Thyroid gland (tissue), 4 donors: Measurements from ENCODE around the gene AK9. TPM values are rescaled to one million over a fixed set of nuclear protein-coding genes. Genes with fewer than 3 reads are reported as not detected.

Source experiments
- DNase-seq, 2 donors: peaks; one replicate each; pipeline ENCODE4 v3.0.0-alpha.2; 2019
- H3K27ac ChIP-seq, 3 donors: fragments of 200-600 bp; sonication (generic); 1 replicate in 2 of 3; 2 replicates in 1 of 3; pipeline ENCODE4 v1.5.1; 2016 to 2019; ENCODE audit warnings: mild to moderate bottlenecking in 1 of 3, moderate library complexity in 1 of 3
- H3K27me3 ChIP-seq: fragments of 200-600 bp; sonication (generic); one replicate; pipeline ENCODE4 v1.5.1; 2019
- H3K36me3 ChIP-seq, 2 donors: fragments of 200-600 bp; sonication (generic); one replicate each; pipeline ENCODE4 v1.5.1; 2016 to 2019
- H3K4me1 ChIP-seq, 2 donors: fragments of 200-600 bp; sonication (generic); one replicate each; pipeline ENCODE4 v1.5.1; 2017 to 2019
- H3K4me3 ChIP-seq, 3 donors: fragments of 200-600 bp; sonication (generic); replicated peaks in 1 of 3; 1 replicate in 2 of 3; 2 replicates in 1 of 3; pipeline ENCODE4 v1.5.1; 2016; ENCODE audit warnings: mild to moderate bottlenecking in 1 of 3
- H3K9me3 ChIP-seq: fragments of 200-600 bp; sonication (generic); one replicate; pipeline ENCODE4 v1.5.1; 2017
- CTCF ChIP-seq, 6 experiments: fragments of 200-600 bp in 3 of 6; fragments of 450-650 bp in 3 of 6; sonication (generic) in 3 of 6; IDR thresholded peaks; one replicate each; pipeline ENCODE4 v1.5.1; 2016 to 2019; ENCODE audit warnings: antibody characterized with exemption in 6 of 6, mild to moderate bottlenecking in 2 of 6, inconsistent platforms in 1 of 6, moderate library complexity in 1 of 6
- POLR2A ChIP-seq, 2 donors: fragments of 450-650 bp; IDR thresholded peaks; one replicate each; pipeline ENCODE4 v1.6.1; 2017; ENCODE audit warnings: antibody characterized with exemption in 2 of 2, mild to moderate bottlenecking in 2 of 2, moderate library complexity in 1 of 2
- WGBS, 2 donors: methylation state at CpG; one replicate each; pipeline ENCODE4 v1.1.5; 2017; 5-methylcytosine and 5-hydroxymethylcytosine counted together
- intact Hi-C: fragments of 100-400 bp; cut with DNase I; formaldehyde crosslinking; loops from one replicate; pipeline ENCODE4 v1.15.1; 2023
- total RNA-seq, 4 donors: library from RNA; depleted of rRNA; stranded (reverse); fragments of >200 nt; gene quantifications; one replicate each; pipeline ENCODE4 v1.2.3, GENCODE V29; 2016

The AK9 gene
- total RNA-seq, 4 donors from 2014 or later, result 12.5 to 42.6 (median 15.3) TPM

GRCh38 chr6:109448615-109449014 lies 242.4 kb downstream of the AK9 start:
- Histone ChIP-seq H3K27ac (no peak overlapping the region), H3K9me3 (no peaks in the 10 kb centered on the region), H3K4me1 (peaks cover 0 to 8% of the 10 kb centered on the region in 2 donors), H3K36me3 (peaks cover 7 to 8% of the 10 kb centered on the region in 2 donors), H3K27me3 (no peaks in the 10 kb centered on the region), H3K4me3 (no peak overlapping the region)
- intact Hi-C loops, result loop anchor here (10.0 kb wide), 1 partner anchor 64 kb away; the partner anchor contains the start of gene CD164
- TF ChIP-seq POLR2A (IDR thresholded peaks at IDR 0.05) (no peak), CTCF (IDR thresholded peaks at IDR 0.05) (no peak)
- WGBS, 2 donors, result 77% methylated on average over 7 of the region's 7 CpGs; no CpG with 5 or more reads in 1 of the 2 donors
- DNase-seq, result no peak

GRCh38 chr6:109447878-109448555 lies 243.0 kb downstream of the AK9 start:
- Histone ChIP-seq H3K27me3 (no peaks in the 10 kb centered on the region), H3K9me3 (no peaks in the 10 kb centered on the region), H3K36me3 (peaks cover 8 to 11% of the 10 kb centered on the region in 2 donors), H3K4me1 (peaks cover 0 to 8% of the 10 kb centered on the region in 2 donors), H3K27ac (no peak overlapping the region), H3K4me3 (no peak overlapping the region)
- 84 to 88% methylated on average over 8 of the region's 8 CpGs for WGBS, 2 donors
- TF ChIP-seq POLR2A (IDR thresholded peaks at IDR 0.05) (no peak), CTCF (IDR thresholded peaks at IDR 0.05) (no peak)
- no peak for DNase-seq
- intact Hi-C loops, result loop anchor here (10.0 kb wide), 1 partner anchor 63 kb away; the partner anchor contains the start of gene CD164

DNA sequence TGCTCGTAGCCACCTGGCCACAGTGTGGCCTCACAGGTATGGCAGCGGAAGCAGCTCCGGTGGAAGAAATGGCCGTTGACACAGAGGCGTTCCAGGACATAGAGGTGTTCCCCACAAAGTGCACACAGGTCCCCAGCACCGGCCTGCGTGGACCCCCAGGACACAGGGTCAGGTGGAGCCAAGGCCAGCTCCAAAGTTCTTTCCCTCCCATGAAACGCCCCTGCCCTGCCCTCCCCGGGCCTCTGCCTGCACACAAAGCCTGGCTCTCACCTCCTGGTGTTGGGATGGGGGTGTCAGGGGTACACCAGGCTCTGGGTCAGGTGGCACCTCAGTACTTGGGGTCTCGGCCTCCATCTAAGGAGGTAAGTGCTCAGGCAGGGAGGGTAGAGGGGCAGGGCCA lies 243.9 kb downstream of the AK9 start:
- 91 to 97% methylated on average over 3 to 10 of the region's 10 CpGs for WGBS, 2 donors
- no peak for DNase-seq
- H3K9me3 ChIP-seq, result no peaks in the 10 kb centered on the region
- intact Hi-C loops, result loop anchor here (10.0 kb wide), 1 partner anchor 62 kb away; the partner anchor contains the start of gene CD164
- no peaks in the 10 kb centered on the region for H3K27me3 ChIP-seq
- H3K4me1 ChIP-seq, result peaks cover 1 to 7% of the 10 kb centered on the region in 2 donors
- TF ChIP-seq CTCF (IDR thresholded peaks at IDR 0.05) (no peak), POLR2A (IDR thresholded peaks at IDR 0.05) (no peak)
- no peak overlapping the region for H3K4me3 ChIP-seq
- H3K36me3 ChIP-seq, result peaks cover 8 to 11% of the 10 kb centered on the region in 2 donors
- no peak overlapping the region for H3K27ac ChIP-seq

DNA sequence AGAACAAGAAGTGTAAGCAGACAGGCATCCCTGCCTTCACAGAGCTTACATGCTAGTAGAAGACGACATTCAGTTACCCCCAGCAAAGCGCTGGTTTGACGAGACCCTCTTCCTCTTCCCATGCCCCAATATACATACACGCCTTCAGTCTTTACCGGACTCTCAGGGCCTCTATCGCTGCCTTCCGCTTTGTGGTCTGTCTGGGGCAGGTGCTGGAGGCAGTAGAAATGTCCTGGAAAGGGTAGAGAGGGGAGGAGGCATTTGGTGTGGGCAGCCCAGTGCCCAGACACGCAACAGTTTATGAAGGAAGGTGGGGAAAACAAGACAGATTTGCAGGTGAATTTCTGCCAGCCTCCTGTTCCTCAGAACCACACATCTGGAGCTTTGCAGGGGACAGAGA lies 244.5 kb downstream of the AK9 start:
- Histone ChIP-seq H3K36me3 (peaks cover 8 to 11% of the 10 kb centered on the region in 2 donors), H3K27ac (no peak overlapping the region), H3K4me1 (peaks cover 7 to 8% of the 10 kb centered on the region in 2 donors), H3K9me3 (no peaks in the 10 kb centered on the region), H3K27me3 (no peaks in the 10 kb centered on the region), H3K4me3 (no peak overlapping the region)
- intact Hi-C loops, result loop anchor here (10.0 kb wide), 1 partner anchor 62 kb away; the partner anchor contains the start of gene CD164
- TF ChIP-seq POLR2A (IDR thresholded peaks at IDR 0.05), result no peak
- no peak for TF ChIP-seq CTCF (IDR thresholded peaks at IDR 0.05)
- WGBS, 2 donors, result 91 to 94% methylated on average over 8 of the region's 8 CpGs
- DNase-seq, result no peak

DNA sequence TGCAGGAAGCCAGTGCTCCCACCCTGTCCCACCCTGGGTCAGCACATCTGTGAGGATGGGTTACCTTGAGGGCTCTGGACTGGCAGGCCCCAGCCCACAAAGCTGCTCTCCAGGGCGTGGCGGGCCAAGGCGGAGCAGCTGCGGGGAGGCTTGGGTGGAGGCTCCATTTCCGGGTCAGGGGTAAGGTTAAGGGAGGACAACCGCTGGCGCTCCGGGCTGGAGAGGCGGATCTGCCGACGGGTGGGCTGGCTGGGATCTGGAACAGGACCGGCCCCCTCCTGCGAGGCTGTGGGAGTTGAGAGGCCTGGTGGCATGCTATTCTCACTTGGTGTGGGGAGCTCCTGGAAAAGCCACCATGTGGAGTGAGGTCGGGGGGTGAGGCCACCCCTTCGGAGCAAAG lies 244.9 kb downstream of the AK9 start:
- no peak for TF ChIP-seq POLR2A (IDR thresholded peaks at IDR 0.05)
- no peak for TF ChIP-seq CTCF (IDR thresholded peaks at IDR 0.05)
- no peak for DNase-seq

More for the DNA sequence above, 244.9 kb downstream of the AK9 start:
- intact Hi-C loops, result loop anchor here (10.0 kb wide), 1 partner anchor 61 kb away; the partner anchor contains the start of gene CD164
- no peak overlapping the region for H3K27ac ChIP-seq
- peaks cover 8 to 11% of the 10 kb centered on the region in 2 donors for H3K36me3 ChIP-seq
- H3K27me3 ChIP-seq, result no peaks in the 10 kb centered on the region
- H3K4me3 ChIP-seq, result no peak overlapping the region
- H3K9me3 ChIP-seq, result no peaks in the 10 kb centered on the region
- WGBS, 2 donors, result 91 to 97% methylated on average over 14 to 15 of the region's 15 CpGs
- H3K4me1 ChIP-seq, result peaks cover 10% of the 10 kb centered on the region in 2 donors
